IMR-90 (cell line): Measurements from ENCODE around the gene XRN2. TPM values are rescaled to one million over a fixed set of nuclear protein-coding genes. Genes with fewer than 3 reads are reported as not detected.

ENCODE experiments used
- ATAC-seq: fragments of 200-7000 bp; cut with Tn5 transposase; 2 replicates; pipeline ENCODE4 v1.9.1; 2020; ENCODE audit warnings: low read depth, mild to moderate bottlenecking, moderate library complexity
- BruUV-seq: library from RNA; stranded (reverse); fragments of 400-500 nt; replicated peaks from 2 replicates; lab custom pipeline; 2021; lab: Mats Ljungman, UMichigan
- CTCF ChIA-PET: fragments of 300-600 bp; formaldehyde crosslinking; extraction: SDS; loops from one replicate; lab custom pipeline; 2021; ENCODE audit warnings: antibody characterized with exemption; lab: Yijun Ruan, JAX
- POLR2A ChIA-PET: fragments of 300-600 bp; sonication (Branson Sonifier 250); formaldehyde crosslinking; loops from one replicate; lab custom pipeline; 2022; ENCODE audit warnings: antibody characterized with exemption; ENCODE audit not compliant: unreplicated experiment; lab: Charles Lee
- DNase-seq: peaks from one replicate; pipeline ENCODE4 v3.0.0; 2013
- H2AFZ ChIP-seq: replicated peaks from 2 replicates; pipeline ENCODE3; 2013; ENCODE audit warnings: low read length, mild to moderate bottlenecking; ENCODE audit not compliant: poor library complexity
- H2AK5ac ChIP-seq: 2 replicates; pipeline ENCODE4 v1.6.1; 2013; ENCODE audit warnings: low read depth, low read length, inconsistent platforms
- H2AK9ac ChIP-seq: replicated peaks from 2 replicates; pipeline ENCODE3; 2013; ENCODE audit warnings: mild to moderate bottlenecking, low read depth, low read length, moderate library complexity; ENCODE audit not compliant: poor library complexity
- H2BK120ac ChIP-seq: 2 replicates; pipeline ENCODE4 v1.6.1; 2013; ENCODE audit warnings: low read depth, low read length, inconsistent platforms
- H2BK15ac ChIP-seq: 3 replicates; pipeline ENCODE4 v1.6.1; 2013; ENCODE audit warnings: low read depth, low read length, inconsistent platforms
- H2BK20ac ChIP-seq: 2 replicates; pipeline ENCODE4 v1.6.1; 2013; ENCODE audit warnings: low read depth, mild to moderate bottlenecking, inconsistent platforms, low read length, moderate library complexity
- H2BK5ac ChIP-seq: 2 replicates; pipeline ENCODE4 v1.6.1; 2013; ENCODE audit warnings: mild to moderate bottlenecking, low read depth, low read length, inconsistent platforms; ENCODE audit not compliant: poor library complexity, severe bottlenecking
- H3K14ac ChIP-seq: replicated peaks from 2 replicates; pipeline ENCODE4 v1.6.1; 2013; ENCODE audit warnings: low read depth, low read length, inconsistent platforms
- H3K18ac ChIP-seq: 2 replicates; pipeline ENCODE4 v1.6.1; 2013; ENCODE audit warnings: low read depth, low read length, control low read depth
- H3K23ac ChIP-seq: 2 replicates; pipeline ENCODE4 v1.6.1; 2013; ENCODE audit warnings: low read depth, low read length, inconsistent platforms
- H3K27ac ChIP-seq: 2 replicates; pipeline ENCODE4 v1.5.1; 2013; ENCODE audit warnings: mild to moderate bottlenecking, control low read depth, low read length; ENCODE audit not compliant: insufficient read depth
- H3K27me3 ChIP-seq: 2 replicates; pipeline ENCODE4 v1.6.1; 2013; ENCODE audit warnings: low read length; ENCODE audit not compliant: control insufficient read depth, insufficient read depth
- H3K36me3 ChIP-seq: 2 replicates; pipeline ENCODE4 v1.6.1; 2013; ENCODE audit warnings: low read length, mixed read lengths; ENCODE audit not compliant: control insufficient read depth, insufficient read depth
- H3K4ac ChIP-seq: 2 replicates; pipeline ENCODE4 v1.6.1; 2013; ENCODE audit warnings: low read depth, low read length, inconsistent platforms
- H3K4me1 ChIP-seq: 2 replicates; pipeline ENCODE4 v1.6.1; 2013; ENCODE audit warnings: low read length, mixed read lengths; ENCODE audit not compliant: control insufficient read depth, insufficient read depth
- H3K4me2 ChIP-seq: 2 replicates; pipeline ENCODE4 v1.6.1; 2013; ENCODE audit warnings: low read depth, mild to moderate bottlenecking, control low read depth, low read length, moderate library complexity
- H3K4me3 ChIP-seq: 2 replicates; pipeline ENCODE4 v1.5.1; 2013; ENCODE audit warnings: low read depth, mild to moderate bottlenecking, control low read depth, low read length, moderate library complexity; ENCODE audit not compliant: insufficient read depth
- H3K56ac ChIP-seq: 2 replicates; pipeline ENCODE4 v1.6.1; 2013; ENCODE audit warnings: low read length, inconsistent platforms; ENCODE audit not compliant: insufficient read depth; ENCODE audit errors: extremely low read depth
- H3K79me1 ChIP-seq, 2 experiments: 2 replicates each; pipeline ENCODE4 v1.6.1; 2013; ENCODE audit warnings: low read length in 2 of 2, inconsistent platforms in 1 of 2, low read depth in 1 of 2
- H3K9ac ChIP-seq: 2 replicates; pipeline ENCODE4 v1.6.1; 2013; ENCODE audit warnings: low read depth, low read length, control low read depth
- H3K9me1 ChIP-seq: 2 replicates; pipeline ENCODE4 v1.6.1; 2013; ENCODE audit warnings: low read length, inconsistent platforms; ENCODE audit not compliant: insufficient read depth
- H3K9me3 ChIP-seq: 2 replicates; pipeline ENCODE4 v1.6.1; 2013; ENCODE audit warnings: low read length; ENCODE audit not compliant: control insufficient read depth, insufficient read depth
- H4K20me1 ChIP-seq: 2 replicates; pipeline ENCODE4 v1.6.1; 2013; ENCODE audit warnings: low read length, inconsistent platforms; ENCODE audit not compliant: insufficient read depth
- H4K5ac ChIP-seq: 2 replicates; pipeline ENCODE4 v1.6.1; 2013; ENCODE audit warnings: mild to moderate bottlenecking, low read depth, low read length, control low read depth
- H4K8ac ChIP-seq, 2 experiments: 2 replicates each; pipeline ENCODE4 v1.6.1; 2013; ENCODE audit warnings: low read depth in 2 of 2, low read length in 2 of 2, control low read depth in 1 of 2, inconsistent platforms in 1 of 2
- H4K91ac ChIP-seq: 2 replicates; pipeline ENCODE4 v1.6.1; 2013; ENCODE audit warnings: low read depth, low read length, inconsistent platforms; ENCODE audit not compliant: insufficient read depth
- BHLHE40 ChIP-seq: fragments of 150-350 bp; IDR thresholded peaks from 2 replicates; pipeline ENCODE4 v1.6.1; 2016; ENCODE audit warnings: mild to moderate bottlenecking, low read depth, low read length
- CEBPB ChIP-seq: IDR thresholded peaks from 2 replicates; pipeline ENCODE4 v1.6.1; 2012; ENCODE audit warnings: low read depth, low read length, improper control_type of control experiment
- FOS ChIP-seq: fragments of 150-350 bp; IDR thresholded peaks from 2 replicates; pipeline ENCODE4 v1.6.1; 2016; ENCODE audit warnings: low read depth, low read length
- MAFK ChIP-seq: IDR thresholded peaks from 2 replicates; pipeline ENCODE4 v1.6.1; 2012; ENCODE audit warnings: low read depth, low read length, improper control_type of control experiment
- MXI1 ChIP-seq: IDR thresholded peaks from 2 replicates; pipeline ENCODE4 v1.6.1; 2012; ENCODE audit warnings: low read depth, mild to moderate bottlenecking, low read length, moderate library complexity, borderline replicate concordance
- NFE2L2 ChIP-seq: fragments of 150-350 bp; IDR thresholded peaks from 2 replicates; pipeline ENCODE4 v1.6.1; 2016; ENCODE audit warnings: low read depth, mild to moderate bottlenecking, low read length
- POLR2A ChIP-seq: IDR thresholded peaks from 2 replicates; pipeline ENCODE4 v1.6.1; 2012; ENCODE audit warnings: mild to moderate bottlenecking, low read depth, low read length
- RCOR1 ChIP-seq: IDR thresholded peaks from 2 replicates; pipeline ENCODE4 v1.6.1; 2012; ENCODE audit warnings: mild to moderate bottlenecking, low read length, improper control_type of control experiment; ENCODE audit not compliant: insufficient replicate concordance
- RFX5 ChIP-seq: IDR thresholded peaks from 2 replicates; pipeline ENCODE4 v1.8.0; 2012; ENCODE audit warnings: low read depth, mild to moderate bottlenecking, low read length, moderate library complexity
- SMC3 ChIP-seq: fragments of 150-350 bp; IDR thresholded peaks from 2 replicates; pipeline ENCODE4 v1.6.1; 2016; ENCODE audit warnings: low read depth, mild to moderate bottlenecking, antibody characterized with exemption, low read length, moderate library complexity
- WGBS, 2 experiments: methylation state at CpG; one replicate each; pipeline versions ENCODE4 v1.1.5 to v1.1.7; 2013; ENCODE audit warnings: missing lambda C conversion rate in 2 of 2; ENCODE audit not compliant: insufficient read length in 1 of 2; ENCODE audit errors: extremely low coverage in 2 of 2; 5-methylcytosine and 5-hydroxymethylcytosine counted together
- dilution Hi-C: fragments of 300-500 bp; cut with HindIII; formaldehyde crosslinking; loops from one replicate; pipeline ENCODE4 v1.14.3; 2018; ENCODE audit warnings: low sequenced_read_pairs; ENCODE audit not compliant: unreplicated experiment
- in situ Hi-C: fragments of 300-500 bp; cut with MboI; formaldehyde crosslinking; loops from 3 replicates; pipeline ENCODE4 v1.14.3; 2019; ENCODE audit warnings: low sequenced_read_pairs, inconsistent platforms, mixed read lengths
- intact Hi-C: fragments of 100-400 bp; cut with micrococcal nuclease; formaldehyde crosslinking; loops from 2 replicates; pipeline ENCODE4 v1.10.0; 2022
- polyA plus RNA-seq, 3 experiments: library from polyadenylated mRNA; depleted of rRNA; stranded (reverse); fragments of >200 nt; gene quantifications; 2 replicates each; pipeline ENCODE4 v1.2.3, GENCODE V29; 2012; ENCODE audit warnings: low replicate concordance in 1 of 3
- total RNA-seq: library from RNA; depleted of rRNA; stranded (reverse); fragments of >200 nt; gene quantifications from 2 replicates; pipeline ENCODE4 v1.2.3, GENCODE V29; 2012
- TF ChIP-seq, protein P1 (sequence below): fragments of 150-350 bp; IDR thresholded peaks from 2 replicates; pipeline ENCODE4 v1.6.1; 2017; ENCODE audit warnings: mild to moderate bottlenecking, antibody characterized with exemption, low read length, low read depth
- TF ChIP-seq, protein P2 (sequence below): conservative IDR thresholded peaks from 2 replicates; pipeline ENCODE4 v1.5.1; 2012; ENCODE audit warnings: mild to moderate bottlenecking, low read depth, low read length, improper control_type of control experiment
- TF ChIP-seq, protein P3 (sequence below): fragments of 150-350 bp; IDR thresholded peaks from 2 replicates; pipeline ENCODE4 v1.6.1; 2016; ENCODE audit warnings: low read depth, mild to moderate bottlenecking, low read length, moderate library complexity, borderline replicate concordance

XRN2 gene
- total and polyA plus RNA-seq, 2 of the 4 experiments (the other 2 are of a cell fraction), result 58.1 to 70.8 TPM

DNA sequence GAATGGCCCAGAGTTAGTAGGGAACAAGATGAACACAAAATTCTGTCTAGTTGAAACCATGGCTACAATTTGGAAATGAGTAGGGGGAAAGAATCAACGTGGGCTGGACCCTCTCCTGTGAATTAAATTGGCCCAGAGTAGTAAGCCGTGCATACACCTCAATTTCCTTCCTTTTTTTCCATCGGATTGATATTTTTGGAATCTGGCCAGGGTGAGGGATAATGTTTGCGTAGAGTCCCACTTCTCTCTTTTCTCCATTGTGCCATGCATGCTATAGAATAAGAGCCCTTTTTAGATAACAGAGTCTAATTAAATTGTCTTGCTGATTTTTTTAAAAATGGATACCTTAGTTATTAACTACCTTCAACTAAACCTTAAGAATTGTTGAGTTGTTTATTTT is 35.2 kb downstream of the XRN2 start:
- H2BK120ac ChIP-seq, result no peak overlapping the region
- no peak overlapping the region for H2BK15ac ChIP-seq
- peaks cover 29 to 44% of the 10 kb centered on the region in 2 experiments for H3K79me1 ChIP-seq
- H3K23ac ChIP-seq, result no peak overlapping the region
- peaks cover 11% of the 10 kb centered on the region; the same call in 1 of the 2 replicates for H4K20me1 ChIP-seq
- H2AFZ ChIP-seq, result no peak overlapping the region
- no peak overlapping the region for H3K18ac ChIP-seq
- H2AK5ac ChIP-seq, result no peak overlapping the region
- H3K36me3 ChIP-seq, result peaks cover 44% of the 10 kb centered on the region
- H2AK9ac ChIP-seq, result no peak overlapping the region
- peaks cover 3% of the 10 kb centered on the region; the same call in 1 of the 2 replicates for H3K9me1 ChIP-seq
- H3K14ac ChIP-seq, result no peak overlapping the region
- no peak for DNase-seq
- no TSS peak for BruUV-seq
- H3K4ac ChIP-seq, result no peak overlapping the region
- no CpG with 5 or more reads among the region's 4 CpGs for WGBS, 2 experiments
- no peak overlapping the region for H3K9ac ChIP-seq
- no peaks in the 10 kb centered on the region for H3K9me3 ChIP-seq
- in situ Hi-C loops (no loop called here), dilution Hi-C loops (no loop called here), intact Hi-C loops (no loop called here)
- no peak overlapping the region for H3K4me3 ChIP-seq
- no peaks in the 10 kb centered on the region for H3K27me3 ChIP-seq
- POLR2A ChIA-PET, result no interaction called here
- H4K91ac ChIP-seq, result no peak overlapping the region
- no peak overlapping the region for H2BK20ac ChIP-seq
- H3K56ac ChIP-seq, result no peak overlapping the region
- no peak overlapping the region for H4K8ac ChIP-seq
- no peak overlapping the region for H3K4me2 ChIP-seq
- H3K4me1 ChIP-seq, result no peaks in the 10 kb centered on the region; the same call in 1 of the 2 replicates
- no peak overlapping the region for H4K5ac ChIP-seq
- no peak for ATAC-seq
- H2BK5ac ChIP-seq, result no peak overlapping the region
- no peak overlapping the region for H3K27ac ChIP-seq
- TF ChIP-seq, protein P1, sequence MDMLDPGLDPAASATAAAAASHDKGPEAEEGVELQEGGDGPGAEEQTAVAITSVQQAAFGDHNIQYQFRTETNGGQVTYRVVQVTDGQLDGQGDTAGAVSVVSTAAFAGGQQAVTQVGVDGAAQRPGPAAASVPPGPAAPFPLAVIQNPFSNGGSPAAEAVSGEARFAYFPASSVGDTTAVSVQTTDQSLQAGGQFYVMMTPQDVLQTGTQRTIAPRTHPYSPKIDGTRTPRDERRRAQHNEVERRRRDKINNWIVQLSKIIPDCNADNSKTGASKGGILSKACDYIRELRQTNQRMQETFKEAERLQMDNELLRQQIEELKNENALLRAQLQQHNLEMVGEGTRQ, result no peak
- TF ChIP-seq, protein P2, sequence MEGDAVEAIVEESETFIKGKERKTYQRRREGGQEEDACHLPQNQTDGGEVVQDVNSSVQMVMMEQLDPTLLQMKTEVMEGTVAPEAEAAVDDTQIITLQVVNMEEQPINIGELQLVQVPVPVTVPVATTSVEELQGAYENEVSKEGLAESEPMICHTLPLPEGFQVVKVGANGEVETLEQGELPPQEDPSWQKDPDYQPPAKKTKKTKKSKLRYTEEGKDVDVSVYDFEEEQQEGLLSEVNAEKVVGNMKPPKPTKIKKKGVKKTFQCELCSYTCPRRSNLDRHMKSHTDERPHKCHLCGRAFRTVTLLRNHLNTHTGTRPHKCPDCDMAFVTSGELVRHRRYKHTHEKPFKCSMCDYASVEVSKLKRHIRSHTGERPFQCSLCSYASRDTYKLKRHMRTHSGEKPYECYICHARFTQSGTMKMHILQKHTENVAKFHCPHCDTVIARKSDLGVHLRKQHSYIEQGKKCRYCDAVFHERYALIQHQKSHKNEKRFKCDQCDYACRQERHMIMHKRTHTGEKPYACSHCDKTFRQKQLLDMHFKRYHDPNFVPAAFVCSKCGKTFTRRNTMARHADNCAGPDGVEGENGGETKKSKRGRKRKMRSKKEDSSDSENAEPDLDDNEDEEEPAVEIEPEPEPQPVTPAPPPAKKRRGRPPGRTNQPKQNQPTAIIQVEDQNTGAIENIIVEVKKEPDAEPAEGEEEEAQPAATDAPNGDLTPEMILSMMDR, result no peak
- TF ChIP-seq FOS (no peak), POLR2A (no peak), MAFK (no peak), CEBPB (no peak), BHLHE40 (no peak), SMC3 (no peak), RFX5 (no peak), RCOR1 (no peak), MXI1 (no peak), NFE2L2 (no peak)
- TF ChIP-seq, protein P3, sequence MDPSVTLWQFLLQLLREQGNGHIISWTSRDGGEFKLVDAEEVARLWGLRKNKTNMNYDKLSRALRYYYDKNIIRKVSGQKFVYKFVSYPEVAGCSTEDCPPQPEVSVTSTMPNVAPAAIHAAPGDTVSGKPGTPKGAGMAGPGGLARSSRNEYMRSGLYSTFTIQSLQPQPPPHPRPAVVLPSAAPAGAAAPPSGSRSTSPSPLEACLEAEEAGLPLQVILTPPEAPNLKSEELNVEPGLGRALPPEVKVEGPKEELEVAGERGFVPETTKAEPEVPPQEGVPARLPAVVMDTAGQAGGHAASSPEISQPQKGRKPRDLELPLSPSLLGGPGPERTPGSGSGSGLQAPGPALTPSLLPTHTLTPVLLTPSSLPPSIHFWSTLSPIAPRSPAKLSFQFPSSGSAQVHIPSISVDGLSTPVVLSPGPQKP, result no peak
- CTCF ChIA-PET, result no interaction called here
